GM12801 (cell line): ENCODE measurements around the gene EIF3M.

Experiments used
- TF ChIP-seq, protein P1 (sequence below): IDR thresholded peaks from one replicate; pipeline ENCODE4 v1.5.1; 2011; ENCODE audit warnings: control low read depth; ENCODE audit not compliant: insufficient read length; ENCODE audit errors: extremely low read depth

Gene EIF3M

GRCh38 chr11:32562839-32563599 lies 20.6 kb upstream of the EIF3M start:
- TF ChIP-seq, protein P1, sequence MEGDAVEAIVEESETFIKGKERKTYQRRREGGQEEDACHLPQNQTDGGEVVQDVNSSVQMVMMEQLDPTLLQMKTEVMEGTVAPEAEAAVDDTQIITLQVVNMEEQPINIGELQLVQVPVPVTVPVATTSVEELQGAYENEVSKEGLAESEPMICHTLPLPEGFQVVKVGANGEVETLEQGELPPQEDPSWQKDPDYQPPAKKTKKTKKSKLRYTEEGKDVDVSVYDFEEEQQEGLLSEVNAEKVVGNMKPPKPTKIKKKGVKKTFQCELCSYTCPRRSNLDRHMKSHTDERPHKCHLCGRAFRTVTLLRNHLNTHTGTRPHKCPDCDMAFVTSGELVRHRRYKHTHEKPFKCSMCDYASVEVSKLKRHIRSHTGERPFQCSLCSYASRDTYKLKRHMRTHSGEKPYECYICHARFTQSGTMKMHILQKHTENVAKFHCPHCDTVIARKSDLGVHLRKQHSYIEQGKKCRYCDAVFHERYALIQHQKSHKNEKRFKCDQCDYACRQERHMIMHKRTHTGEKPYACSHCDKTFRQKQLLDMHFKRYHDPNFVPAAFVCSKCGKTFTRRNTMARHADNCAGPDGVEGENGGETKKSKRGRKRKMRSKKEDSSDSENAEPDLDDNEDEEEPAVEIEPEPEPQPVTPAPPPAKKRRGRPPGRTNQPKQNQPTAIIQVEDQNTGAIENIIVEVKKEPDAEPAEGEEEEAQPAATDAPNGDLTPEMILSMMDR = no peak

DNA sequence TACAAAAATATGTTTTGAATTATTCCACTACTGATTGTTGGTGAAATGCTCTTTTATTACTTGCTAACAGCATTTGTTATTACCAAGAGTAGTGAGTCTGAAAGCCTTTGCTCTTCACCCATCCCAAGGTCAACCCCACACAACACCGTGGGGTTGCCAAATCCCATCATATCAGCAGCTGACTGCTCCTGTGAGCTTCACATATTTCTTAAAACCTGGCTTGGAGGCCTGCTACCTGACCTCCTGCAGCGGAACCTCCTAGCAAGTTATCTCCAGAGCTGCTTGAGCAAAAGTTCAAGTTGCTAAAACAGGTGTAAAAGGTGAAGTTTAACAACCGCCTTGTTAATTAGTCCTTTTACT lies 20.1 kb upstream of the EIF3M start:
- TF ChIP-seq, protein P1 = no peak

GRCh38 chr11:32566517-32566916 lies 17.1 kb upstream of the EIF3M start:
- TF ChIP-seq, protein P1 = no peak

DNA sequence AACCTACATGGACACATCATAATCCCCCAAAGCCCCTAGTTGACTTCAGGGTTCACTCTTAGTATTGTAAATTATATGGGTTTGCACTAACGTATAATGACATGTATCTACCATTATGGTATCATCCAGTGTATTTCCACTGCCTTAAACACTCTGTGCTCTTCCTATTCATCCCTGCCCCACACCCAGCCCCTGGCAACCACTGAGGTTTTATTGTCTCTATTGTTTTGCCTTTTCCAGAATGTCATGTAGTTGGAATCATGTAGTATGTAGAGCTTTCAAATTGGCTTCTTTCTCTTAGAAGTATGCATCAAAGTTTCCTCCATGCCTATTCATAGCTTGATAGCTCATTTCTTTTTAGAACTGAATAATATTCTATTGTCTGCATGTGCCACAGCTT lies 16.5 kb upstream of the EIF3M start:
- TF ChIP-seq, protein P1 = no peak

GRCh38 chr11:32569313-32569881 lies 14.2 kb upstream of the EIF3M start:
- TF ChIP-seq, protein P1 = no peak

- TF ChIP-seq, protein P1 = no peak
These were observed 12.6 kb upstream of the EIF3M start for GRCh38 chr11:32571039-32571438.

DNA sequence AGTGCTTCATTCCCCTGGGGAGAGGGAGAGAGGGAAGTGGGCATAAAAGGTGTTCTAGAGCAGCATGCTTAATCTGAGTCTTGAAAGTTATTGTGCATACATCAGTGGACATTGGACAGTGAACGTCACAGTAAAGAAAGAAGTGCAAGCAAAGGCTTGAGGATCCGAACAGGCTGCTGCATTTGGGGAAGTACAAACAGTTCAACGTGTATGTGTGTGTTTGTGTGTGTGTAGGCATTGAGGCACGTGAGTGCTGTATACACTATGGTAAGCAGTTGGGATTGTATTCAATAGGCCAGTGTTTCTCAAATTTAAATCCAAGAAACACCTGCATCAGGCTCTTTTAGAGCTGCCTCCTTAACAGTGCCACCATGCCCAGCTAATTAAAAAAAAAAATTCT lies 10.4 kb upstream of the EIF3M start:
- TF ChIP-seq, protein P1 = no peak
